Hepatocyte (in vitro differentiated cells): ENCODE measurements around the gene IPO8. TPM values are rescaled to one million over a fixed set of nuclear protein-coding genes. Genes with fewer than 3 reads are reported as not detected.

Source experiments
- DNase-seq: peaks from one replicate; pipeline ENCODE4 v3.0.0-alpha.2; 2016; ENCODE audit warnings: low spot score
- H2AFZ ChIP-seq: fragments of 200-600 bp; sonication (generic); 2 replicates; pipeline ENCODE4 v1.6.0; 2016; ENCODE audit warnings: antibody characterized with exemption, mild to moderate bottlenecking
- H3K27ac ChIP-seq: fragments of 200-600 bp; sonication (generic); 2 replicates; pipeline ENCODE4 v1.5.1; 2016; ENCODE audit warnings: mild to moderate bottlenecking
- H3K27me3 ChIP-seq: fragments of 200-600 bp; sonication (generic); 2 replicates; pipeline ENCODE4 v1.6.1; 2016
- H3K36me3 ChIP-seq: fragments of 200-600 bp; sonication (generic); replicated peaks from 2 replicates; pipeline ENCODE4 v1.5.1; 2016; ENCODE audit warnings: low read depth; ENCODE audit not compliant: insufficient read depth
- H3K4me1 ChIP-seq: fragments of 200-600 bp; sonication (generic); 2 replicates; pipeline ENCODE4 v1.5.1; 2016; ENCODE audit warnings: mild to moderate bottlenecking, moderate library complexity; ENCODE audit not compliant: insufficient read depth
- H3K4me2 ChIP-seq: fragments of 200-600 bp; sonication (generic); 2 replicates; pipeline ENCODE4 v1.6.0; 2016
- H3K4me3 ChIP-seq: fragments of 200-600 bp; sonication (generic); 2 replicates; pipeline ENCODE4 v1.5.1; 2016; ENCODE audit warnings: mild to moderate bottlenecking
- H3K79me2 ChIP-seq: fragments of 200-600 bp; sonication (generic); 2 replicates; pipeline ENCODE4 v1.6.0; 2017; ENCODE audit warnings: mild to moderate bottlenecking
- H3K9me2 ChIP-seq: fragments of 200-600 bp; sonication (generic); replicated peaks from 2 replicates; pipeline ENCODE4 v1.6.0; 2017; ENCODE audit warnings: mild to moderate bottlenecking; ENCODE audit not compliant: insufficient read depth
- H3K9me3 ChIP-seq: fragments of 200-600 bp; sonication (generic); 2 replicates; pipeline ENCODE4 v1.5.1; 2016; ENCODE audit warnings: low read depth, mild to moderate bottlenecking
- H4K20me1 ChIP-seq: fragments of 200-600 bp; sonication (generic); 2 replicates; pipeline ENCODE4 v1.6.0; 2016; ENCODE audit warnings: mild to moderate bottlenecking; ENCODE audit not compliant: insufficient read depth, poor library complexity, severe bottlenecking
- CTCF ChIP-seq: fragments of 200-600 bp; sonication (generic); IDR thresholded peaks from 2 replicates; pipeline ENCODE4 v1.5.1; 2016; ENCODE audit warnings: antibody characterized with exemption, mild to moderate bottlenecking; ENCODE audit not compliant: poor library complexity
- EZH2 ChIP-seq: fragments of 200-600 bp; sonication (generic); IDR thresholded peaks from 2 replicates; pipeline ENCODE4 v1.6.1; 2016; ENCODE audit warnings: antibody characterized with exemption, mild to moderate bottlenecking, borderline replicate concordance
- EZH2phosphoT487 ChIP-seq: fragments of 200-600 bp; sonication (generic); IDR thresholded peaks from one replicate; pipeline ENCODE4 v1.6.1; 2018; ENCODE audit warnings: antibody characterized with exemption, mild to moderate bottlenecking, low read depth, moderate library complexity; ENCODE audit not compliant: unreplicated experiment, severe bottlenecking
- WGBS: methylation state at CpG from one replicate; pipeline ENCODE4 v1.1.6; 2016; ENCODE audit warnings: low lambda C conversion rate; ENCODE audit errors: missing lambda C conversion rate; 5-methylcytosine and 5-hydroxymethylcytosine counted together
- polyA plus RNA-seq: library from polyadenylated mRNA; unstranded; fragments of >200 nt; fragmentation: Nextera tagmentation; extraction: Ambion mirVana; gene quantifications from 2 replicates; pipeline ENCODE4 v1.2.1, GENCODE V29; 2016
- total RNA-seq: library from RNA; depleted of rRNA; stranded (reverse); fragments of >200 nt; gene quantifications from 2 replicates; pipeline ENCODE4 v1.2.3, GENCODE V29; 2014

The IPO8 gene
- total and polyA plus RNA-seq, 2 experiments from 2014 or later = 7.3 to 26.3 TPM

- Histone ChIP-seq H3K9me3 (no peaks in the 10 kb centered on the region), H4K20me1 (no peaks in the 10 kb centered on the region), H3K4me3 (peak overlapping the region; percentile 96), H3K36me3 (no peaks in the 10 kb centered on the region), H3K27me3 (no peaks in the 10 kb centered on the region), H3K4me1 (peaks cover 9% of the 10 kb centered on the region), H3K79me2 (peaks cover 53% of the 10 kb centered on the region), H3K4me2 (peak overlapping the region; percentile 88), H2AFZ (peak overlapping the region; percentile 95), H3K27ac (peak overlapping the region; percentile 80), H3K9me2 (no peaks in the 10 kb centered on the region)
- no peak for TF ChIP-seq CTCF
- no peak for TF ChIP-seq EZH2
- no peak for TF ChIP-seq EZH2phosphoT487
- WGBS = 2% methylated on average over 16 of the region's 16 CpGs
- peak; percentile 60 for DNase-seq
Measured at GRCh38 chr12:30694412-30695198, 1.1 kb downstream of the IPO8 start.

- Histone ChIP-seq H3K4me2 (peak overlapping the region; percentile 88), H3K9me3 (no peaks in the 10 kb centered on the region), H3K79me2 (peaks cover 69% of the 10 kb centered on the region), H3K27me3 (no peaks in the 10 kb centered on the region), H3K36me3 (no peaks in the 10 kb centered on the region), H3K4me1 (peaks cover 9% of the 10 kb centered on the region), H3K4me3 (no peak overlapping the region), H2AFZ (no peak overlapping the region), H4K20me1 (no peaks in the 10 kb centered on the region), H3K27ac (no peak overlapping the region), H3K9me2 (no peaks in the 10 kb centered on the region)
- TF ChIP-seq EZH2phosphoT487 (no peak), CTCF (no peak), EZH2 (no peak)
- 89% methylated on average over 5 of the region's 5 CpGs for WGBS
- no peak for DNase-seq
Measured at GRCh38 chr12:30692470-30692869, 3.2 kb downstream of the IPO8 start.

- Histone ChIP-seq H3K9me3 (no peaks in the 10 kb centered on the region), H3K79me2 (peaks cover 79% of the 10 kb centered on the region), H3K4me2 (no peak overlapping the region), H3K27me3 (no peaks in the 10 kb centered on the region), H2AFZ (no peak overlapping the region), H3K9me2 (no peaks in the 10 kb centered on the region), H4K20me1 (no peaks in the 10 kb centered on the region), H3K4me3 (no peak overlapping the region), H3K27ac (no peak overlapping the region), H3K36me3 (no peaks in the 10 kb centered on the region), H3K4me1 (peaks cover 9% of the 10 kb centered on the region)
- TF ChIP-seq EZH2phosphoT487 (no peak), EZH2 (no peak), CTCF (no peak)
- DNase-seq = peak; percentile 38
- 60% methylated on average over 4 of the region's 4 CpGs for WGBS
Measured at GRCh38 chr12:30691122-30691879, 4.4 kb downstream of the IPO8 start.
